Activated T-cell treated with anti-CD3 and anti-CD28 coated beads for 48 hours (primary cell): ENCODE results near the gene TBC1D22A.
"Not testable (repeated sequence)": the region's sequence is repeated elsewhere in the genome, so short reads cannot be mapped to it uniquely, and the experiment has no call there.

ENCODE experiments used
- DNase-seq: peaks from one replicate; pipeline ENCODE4 v3.0.0-alpha.2; 2020; ENCODE audit warnings: low read depth

Gene TBC1D22A

GRCh38 chr22:47047321-47048122 is 285.1 kb downstream of the TBC1D22A start:
- no peak for DNase-seq

DNA sequence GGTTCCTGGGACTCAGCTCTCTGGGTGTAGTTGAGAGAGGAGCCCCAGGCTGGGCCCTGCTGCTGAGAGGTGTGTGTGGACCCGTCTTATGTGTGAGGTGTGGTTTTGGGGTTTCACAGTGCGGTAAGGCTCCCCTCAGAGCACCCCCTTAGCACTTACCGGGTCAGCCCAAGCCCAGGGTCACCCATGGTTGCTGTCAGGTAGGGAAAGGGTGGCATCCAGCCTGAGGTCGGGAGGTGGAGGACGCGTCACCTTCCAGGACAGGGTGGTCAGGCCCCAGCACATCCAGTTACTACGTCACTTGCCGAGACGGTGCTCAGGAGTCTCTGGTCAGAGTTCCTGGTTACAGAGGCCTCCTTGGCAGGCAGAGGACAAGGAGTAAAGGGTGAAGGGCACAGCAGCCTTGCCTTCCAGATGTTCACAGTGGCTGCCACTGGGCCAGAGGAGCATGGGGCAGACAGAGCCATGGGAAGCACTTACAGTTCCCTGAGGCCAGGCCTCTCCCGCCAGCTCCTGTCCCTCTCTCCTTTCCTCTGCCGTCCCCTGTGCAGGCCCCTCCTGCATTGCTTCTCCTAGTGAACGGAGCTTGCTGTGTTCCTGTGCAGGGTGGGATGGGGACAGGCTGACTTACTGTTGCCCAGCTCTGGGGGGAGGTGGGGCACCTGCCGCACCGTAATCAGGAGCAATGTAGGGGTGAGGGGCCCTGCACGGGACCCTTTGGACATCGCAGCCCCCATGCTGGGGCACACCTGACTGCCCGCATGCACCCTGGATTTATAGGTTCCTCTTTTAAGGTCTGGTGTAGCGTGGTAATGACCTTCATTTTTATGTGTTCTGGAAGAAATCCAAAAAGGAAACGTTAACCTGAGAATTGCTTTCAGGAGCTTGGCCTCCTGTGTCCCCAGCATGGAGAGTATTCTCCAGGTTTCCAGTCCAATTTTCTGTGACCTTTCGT is 285.9 kb downstream of the TBC1D22A start:
- no peak for DNase-seq

DNA sequence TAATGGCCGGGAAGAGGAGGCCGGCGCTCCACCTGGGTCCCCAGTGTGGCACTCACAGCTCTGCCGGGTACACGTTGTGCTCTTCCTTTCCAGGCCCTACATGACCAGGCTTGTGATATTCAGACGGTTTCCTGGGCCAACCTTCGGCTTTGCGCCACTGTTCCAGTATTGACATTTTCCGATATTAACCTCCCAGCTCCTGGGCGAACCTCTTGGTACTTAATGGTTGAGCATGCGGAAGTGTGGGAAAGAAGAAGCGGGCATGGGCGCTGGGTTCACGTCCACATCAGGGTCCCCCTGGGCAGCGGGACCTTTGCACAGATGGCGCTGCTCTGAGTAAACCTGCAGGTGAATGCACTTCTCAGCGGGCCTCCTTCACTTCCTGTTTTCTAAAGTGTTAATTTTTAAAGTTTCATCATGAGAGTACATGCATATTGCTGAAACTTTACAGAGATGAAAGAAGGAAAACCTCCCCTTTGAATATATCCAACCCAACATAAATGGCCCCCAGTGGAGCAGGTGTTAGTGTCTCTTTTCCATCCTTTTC is 286.7 kb downstream of the TBC1D22A start:
- DNase-seq, result no peak

- not testable (repeated sequence) for DNase-seq
Measured at GRCh38 chr22:47049736-47050400, 287.4 kb downstream of the TBC1D22A start.

- DNase-seq, result no peak
Measured at GRCh38 chr22:47050401-47051051, 288.1 kb downstream of the TBC1D22A start.

DNA sequence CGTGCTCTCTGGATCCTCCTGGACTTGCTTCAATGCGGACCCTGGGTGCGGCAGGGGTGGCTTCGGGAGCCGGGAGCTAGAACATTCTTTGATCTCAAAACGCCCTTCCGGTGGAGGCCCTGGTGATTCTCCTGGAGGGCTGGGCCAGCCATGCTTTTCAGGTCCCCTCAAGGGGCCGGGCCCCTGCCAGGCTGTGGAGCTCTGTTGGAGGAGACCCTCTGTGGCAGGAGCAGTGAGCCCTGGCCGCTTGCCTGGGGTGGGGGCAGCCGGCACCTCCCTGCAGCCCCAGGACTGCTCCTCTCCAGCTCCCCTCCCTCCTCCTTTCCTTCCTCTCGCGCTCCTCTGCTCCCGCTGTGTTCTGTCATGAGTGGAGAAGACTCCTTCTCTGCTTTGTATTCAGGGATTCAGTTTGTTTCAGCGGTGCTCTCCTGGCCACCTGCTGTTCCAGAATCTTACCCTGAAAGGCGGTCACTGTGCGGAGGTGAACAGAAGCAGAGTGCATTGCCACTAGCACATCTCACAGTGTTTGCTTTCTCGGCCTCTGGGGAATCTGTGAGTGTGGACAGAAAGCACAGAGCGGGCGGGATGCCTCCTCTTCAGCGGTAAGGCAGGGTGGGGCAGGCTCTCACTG is 289.1 kb downstream of the TBC1D22A start:
- DNase-seq, result no peak

- no peak for DNase-seq
Measured at GRCh38 chr22:47052236-47053012, 290.0 kb downstream of the TBC1D22A start.

DNA sequence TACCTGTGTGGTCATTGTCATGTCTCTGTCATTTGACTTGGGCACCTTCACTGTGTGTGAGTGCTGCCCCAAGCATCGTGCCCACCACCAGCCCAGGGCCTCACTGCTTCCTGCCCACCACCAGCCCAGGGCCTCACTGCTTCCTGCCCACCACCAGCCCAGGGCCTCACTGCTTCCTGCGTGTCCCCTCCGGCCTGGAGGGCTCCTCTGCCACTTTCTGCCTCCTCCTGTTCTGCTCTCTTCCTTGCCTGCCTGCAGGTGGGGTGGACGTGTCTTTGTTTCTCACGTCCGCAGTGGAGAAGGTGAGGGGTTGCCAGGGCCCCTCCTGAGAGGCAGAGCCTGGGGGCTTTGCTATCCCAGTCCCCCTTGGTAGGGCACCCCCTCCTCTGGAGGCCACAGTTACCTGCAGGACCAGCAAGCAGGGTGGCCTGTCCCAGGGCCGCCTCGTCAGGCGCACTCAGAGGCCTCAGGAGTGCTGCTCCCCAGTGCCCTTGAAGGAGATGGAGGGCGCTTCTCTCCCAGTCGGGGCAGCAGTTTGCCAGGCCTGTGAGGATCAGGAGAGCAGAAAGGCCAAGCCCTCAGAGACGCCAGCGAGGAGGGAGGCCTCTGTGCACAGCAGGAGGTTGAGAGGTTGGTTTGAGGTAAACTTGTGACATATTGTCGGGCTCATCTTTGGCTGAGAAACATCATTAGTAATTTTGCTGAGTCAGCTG is 290.7 kb downstream of the TBC1D22A start:
- no peak for DNase-seq

GRCh38 chr22:47053726-47054141 is 291.3 kb downstream of the TBC1D22A start:
- DNase-seq, result no peak

- DNase-seq, result no peak
Measured at GRCh38 chr22:47054231-47055072, 292.0 kb downstream of the TBC1D22A start.

GRCh38 chr22:47055073-47055355 is 292.6 kb downstream of the TBC1D22A start:
- no peak for DNase-seq

DNA sequence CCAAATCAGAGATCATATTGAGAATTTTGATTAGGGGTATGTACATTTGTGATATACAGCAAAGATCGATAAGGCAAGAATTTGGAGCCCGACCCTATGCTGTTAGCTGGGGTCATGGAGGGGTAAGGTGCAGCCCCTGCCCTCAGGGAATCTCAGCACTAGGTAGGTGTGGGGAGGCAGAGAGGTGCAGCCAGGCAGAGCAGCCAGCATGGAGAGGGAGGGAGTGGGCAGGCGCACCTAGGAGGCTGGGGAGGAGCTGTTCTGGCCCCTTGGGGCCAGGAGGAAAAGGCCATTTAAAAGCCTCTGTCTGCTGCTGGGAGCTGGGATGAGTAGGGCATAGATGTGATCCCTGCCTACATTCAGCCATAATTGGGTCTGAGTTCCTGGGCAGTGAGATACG is 293.0 kb downstream of the TBC1D22A start:
- no peak for DNase-seq

DNA sequence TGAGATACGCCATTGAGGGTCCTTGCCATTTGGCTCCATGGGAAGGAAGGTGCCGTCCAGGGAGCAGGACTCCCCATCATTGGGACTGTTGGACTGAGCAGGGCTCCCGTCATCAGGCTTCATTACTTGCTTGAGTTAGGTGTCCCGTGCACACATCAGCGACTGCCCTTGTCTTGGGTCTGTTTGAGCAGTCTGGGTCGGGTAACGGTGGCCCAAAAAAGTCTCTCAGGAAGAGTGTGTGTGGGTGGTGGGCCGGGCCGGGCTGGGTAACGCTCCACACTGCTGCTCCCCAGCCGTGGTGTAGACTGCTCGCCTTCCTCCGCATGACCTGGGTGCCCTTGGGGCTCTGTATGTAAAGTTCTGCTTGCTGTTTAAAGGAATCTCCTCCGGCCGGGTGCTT is 293.5 kb downstream of the TBC1D22A start:
- DNase-seq, result no peak

DNA sequence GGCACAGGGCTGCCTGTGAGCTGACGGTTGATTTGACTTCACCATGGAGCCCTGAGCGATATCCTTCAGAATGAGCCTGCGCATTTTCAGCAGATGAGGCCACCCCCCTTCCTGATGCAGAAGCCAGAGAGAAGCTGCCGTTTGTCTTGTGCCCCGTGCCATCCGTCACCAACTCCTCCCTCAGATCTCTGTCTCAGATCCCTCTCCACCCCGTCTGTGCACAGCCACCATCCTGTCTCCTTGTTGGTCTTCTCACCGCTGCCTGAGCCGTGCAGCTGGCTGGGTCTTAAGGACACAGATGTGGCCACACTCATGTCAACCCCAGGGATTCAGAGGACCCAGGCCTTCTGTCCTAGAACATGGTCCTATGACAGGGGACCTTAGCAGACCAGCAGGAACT is 293.9 kb downstream of the TBC1D22A start:
- no peak for DNase-seq

DNA sequence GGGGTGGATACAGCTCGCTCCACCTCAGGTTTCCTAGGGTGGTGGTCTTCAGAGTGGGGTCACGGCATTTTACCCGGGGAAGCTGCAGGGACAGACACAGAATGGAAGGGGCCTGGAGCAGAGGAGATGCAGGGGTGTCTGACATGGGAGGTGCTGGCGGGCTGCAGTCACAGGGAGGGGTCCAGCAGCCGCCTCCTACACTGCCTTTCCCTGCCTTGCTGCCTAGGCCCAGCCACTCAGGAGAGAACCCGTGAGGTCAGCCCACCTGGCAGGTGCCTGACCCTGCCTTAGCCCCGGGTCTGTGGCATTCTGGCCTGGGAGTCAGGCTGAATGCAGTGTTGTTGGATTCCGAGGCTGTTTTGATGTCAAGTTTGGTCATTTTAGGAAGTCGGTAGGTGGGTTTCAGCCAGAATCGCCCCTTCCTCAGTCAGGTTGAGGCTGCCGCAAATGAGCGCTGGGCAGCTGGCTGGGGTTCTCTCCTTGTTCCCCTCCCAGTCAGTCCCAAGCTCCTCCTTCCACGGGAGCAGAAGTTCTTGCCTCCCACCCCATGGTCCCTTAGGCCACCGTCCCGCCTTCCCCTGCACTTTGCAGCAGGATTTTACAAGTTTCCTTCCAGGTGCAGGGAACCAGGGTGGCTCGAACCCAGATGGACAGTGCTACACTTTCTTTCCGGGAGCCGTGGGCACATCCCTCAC is 294.5 kb downstream of the TBC1D22A start:
- no peak for DNase-seq

DNA sequence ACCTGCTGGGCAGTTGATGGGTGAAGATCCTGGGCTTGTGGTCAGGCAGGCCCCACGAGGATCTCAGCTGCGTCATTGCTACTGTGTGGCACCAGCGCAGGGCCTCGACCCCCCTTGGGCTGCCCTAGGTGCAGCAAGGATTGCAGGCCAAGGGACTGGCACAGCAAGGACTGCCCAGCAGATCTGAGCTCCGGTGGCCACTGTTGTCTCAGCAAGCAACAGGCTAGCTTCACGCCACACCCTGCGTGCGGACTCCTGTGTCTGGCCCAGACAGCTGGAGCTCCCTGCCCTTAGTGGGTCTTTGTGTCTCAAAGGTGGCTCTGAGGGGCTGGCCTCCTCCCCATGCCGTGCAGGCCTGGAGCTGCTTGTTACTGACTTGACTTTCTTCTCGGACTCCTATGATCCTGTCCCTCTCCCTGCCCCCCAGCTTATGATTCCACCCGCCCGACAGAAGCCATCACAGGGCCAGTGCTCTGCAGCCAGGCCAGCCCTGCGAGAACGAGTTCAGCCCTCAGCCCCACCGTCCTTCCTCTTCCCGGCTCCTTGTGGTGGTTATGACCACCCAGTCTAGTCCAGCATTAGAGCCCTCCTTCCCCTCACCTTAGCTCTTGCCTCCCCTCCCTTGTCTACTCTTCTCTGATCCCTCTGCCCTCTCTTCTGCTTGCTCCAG is 295.6 kb downstream of the TBC1D22A start:
- DNase-seq, result no peak

DNA sequence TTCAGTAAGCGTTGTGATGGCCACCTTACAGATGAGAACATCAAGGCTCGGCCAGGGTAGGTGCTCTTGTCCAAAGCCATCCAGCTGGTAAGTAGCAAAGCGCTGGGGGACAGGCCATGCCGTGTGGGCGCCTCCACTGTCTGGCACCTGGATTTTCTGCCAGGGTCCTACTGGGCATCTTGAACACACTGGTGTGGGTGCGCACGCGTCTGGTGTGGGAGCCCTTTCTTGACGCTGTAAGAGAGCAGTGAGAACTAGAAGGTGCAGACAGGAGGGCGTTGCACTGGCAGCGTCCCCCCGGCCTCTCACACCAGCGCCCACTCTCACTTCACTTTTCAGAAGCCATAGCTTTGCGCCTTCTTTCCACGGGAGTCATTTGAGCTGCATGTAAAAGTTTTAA is 296.6 kb downstream of the TBC1D22A start:
- DNase-seq, result no peak

GRCh38 chr22:47059701-47060161 is 297.3 kb downstream of the TBC1D22A start:
- DNase-seq, result no peak
